HepG2 (cell line): ENCODE measurements around the gene AP2S1. TPM values are rescaled to one million over a fixed set of nuclear protein-coding genes. Genes with fewer than 3 reads are reported as not detected.

Experiments
- CEBPG ChIP-seq: IDR thresholded peaks from 2 replicates; pipeline ENCODE4 v1.6.1; 2016
- FLYWCH1 ChIP-seq: sonication (generic); formaldehyde crosslinking; IDR thresholded peaks from 2 replicates; pipeline ENCODE4 v1.8.1; 2023; ENCODE audit warnings: mild to moderate bottlenecking, missing genetic modification reagents
- FOXK2 ChIP-seq: fragments of 450-650 bp; IDR thresholded peaks from 2 replicates; pipeline ENCODE4 v1.6.1; 2016
- FOXO1 ChIP-seq: sonication (generic); formaldehyde crosslinking; IDR thresholded peaks from 2 replicates; pipeline ENCODE4 v1.4.0; 2020; ENCODE audit warnings: missing genetic modification reagents
- FOXP1 ChIP-seq, 2 experiments: fragments of 450-650 bp in 1 of 2; IDR thresholded peaks; 2 replicates each; pipeline ENCODE4 v1.6.1; 2017 to 2018; ENCODE audit warnings: antibody characterized with exemption in 1 of 2
- GABPB1 ChIP-seq: IDR thresholded peaks from 2 replicates; pipeline ENCODE4 v1.6.1; 2016; ENCODE audit warnings: mild to moderate bottlenecking, missing genetic modification reagents, moderate library complexity, missing compliant biosample characterization
- HNRNPL ChIP-seq: fragments of 200-400 bp; formaldehyde crosslinking; IDR thresholded peaks from 2 replicates; pipeline ENCODE4 v1.6.1; 2017; ENCODE audit warnings: mild to moderate bottlenecking, low read depth, low read length
- KLF11 ChIP-seq: IDR thresholded peaks from 2 replicates; pipeline ENCODE4 v1.6.1; 2016; ENCODE audit warnings: missing compliant biosample characterization
- MIER2 ChIP-seq: IDR thresholded peaks from 2 replicates; pipeline ENCODE4 v1.6.1; 2016; ENCODE audit warnings: missing biosample characterization, missing genetic modification reagents
- MXD4 ChIP-seq: IDR thresholded peaks from 2 replicates; pipeline ENCODE4 v1.6.1; 2016; ENCODE audit warnings: mild to moderate bottlenecking, missing biosample characterization, missing genetic modification reagents
- NR2F1 ChIP-seq, 2 experiments: fragments of 450-650 bp in 1 of 2; formaldehyde crosslinking in 1 of 2; IDR thresholded peaks; 2 replicates each; pipeline versions ENCODE4 v1.5.0 to v1.6.1; 2016 to 2020; ENCODE audit warnings: mild to moderate bottlenecking in 1 of 2, missing compliant biosample characterization in 1 of 2, missing genetic modification reagents in 1 of 2, moderate library complexity in 1 of 2
- RAD21 ChIP-seq: fragments of 450-650 bp; formaldehyde crosslinking; IDR thresholded peaks from 2 replicates; pipeline ENCODE4 v1.5.0; 2020; ENCODE audit warnings: mild to moderate bottlenecking
- SMARCC2 ChIP-seq: fragments of 450-650 bp; IDR thresholded peaks from 2 replicates; pipeline ENCODE4 v1.6.1; 2017; ENCODE audit warnings: antibody characterized with exemption, mild to moderate bottlenecking
- TARDBP ChIP-seq: sonication (generic); formaldehyde crosslinking; IDR thresholded peaks from 2 replicates; pipeline ENCODE4 v1.8.0; 2022; ENCODE audit warnings: mild to moderate bottlenecking, missing genetic modification reagents
- ZNF552 ChIP-seq: sonication (generic); formaldehyde crosslinking; IDR thresholded peaks from 2 replicates; pipeline ENCODE4 v1.9.0; 2022; ENCODE audit warnings: missing genetic modification reagents, mild to moderate bottlenecking, borderline replicate concordance
- ZNF672 ChIP-seq: sonication (generic); formaldehyde crosslinking; IDR thresholded peaks from 2 replicates; pipeline ENCODE4 v1.8.1; 2022; ENCODE audit warnings: missing genetic modification reagents
- ZNF891 ChIP-seq: sonication (generic); formaldehyde crosslinking; IDR thresholded peaks from 2 replicates; pipeline ENCODE4 v1.5.0; 2020; ENCODE audit warnings: mild to moderate bottlenecking, missing genetic modification reagents
- polyA plus RNA-seq, 8 experiments: library from polyadenylated mRNA; depleted of rRNA in 3 of 8; stranded (reverse) in 7 of 8; unstranded in 1 of 8; fragments of >200 nt; fragmentation: Illumina TruSeq in 4 of 8; extraction: Trizol in 4 of 8; gene quantifications; 2 replicates each; pipeline versions ENCODE4 v1.2.1 to v1.2.3, GENCODE V29; 2011 to 2016; ENCODE audit warnings: low read depth in 4 of 8, missing spikeins in 1 of 8, mixed read lengths in 1 of 8; ENCODE audit not compliant: insufficient read depth in 1 of 8
- total RNA-seq, 5 experiments: library from RNA; depleted of rRNA; stranded (reverse); fragments of >200 nt; fragmentation: Illumina TruSeq; extraction: Trizol; gene quantifications; 2 replicates each; pipeline ENCODE4 v1.2.3, GENCODE V29; 2016; ENCODE audit warnings: low read depth in 1 of 5
- TF ChIP-seq, protein P1 (sequence below): sonication (generic); formaldehyde crosslinking; IDR thresholded peaks from 2 replicates; pipeline ENCODE4 v1.5.0; 2020; ENCODE audit warnings: mild to moderate bottlenecking, low read depth, missing genetic modification reagents, borderline replicate concordance
- TF ChIP-seq, protein P2 (sequence below): sonication (generic); formaldehyde crosslinking; IDR thresholded peaks from 2 replicates; pipeline ENCODE4 v1.4.0; 2020; ENCODE audit warnings: missing genetic modification reagents
- TF ChIP-seq, protein P3 (sequence below), 2 experiments: sonication (generic) in 1 of 2; formaldehyde crosslinking in 1 of 2; IDR thresholded peaks; 2 replicates each; pipeline versions ENCODE4 v1.4.0 to v1.6.1; 2018 to 2020; ENCODE audit warnings: missing genetic modification reagents in 2 of 2, borderline replicate concordance in 1 of 2, low read depth in 1 of 2, mild to moderate bottlenecking in 1 of 2, missing biosample characterization in 1 of 2
- TF ChIP-seq, protein P4 (sequence below): sonication (generic); formaldehyde crosslinking; IDR thresholded peaks from 2 replicates; pipeline ENCODE4 v1.8.1; 2023; ENCODE audit warnings: missing genetic modification reagents, inconsistent platforms, borderline replicate concordance

Gene AP2S1
- total and polyA plus RNA-seq, 2 of the 13 experiments (the other 11 are each of a cell fraction or from before 2014, with no cell fraction given) = 45.2 to 86.1 TPM

DNA sequence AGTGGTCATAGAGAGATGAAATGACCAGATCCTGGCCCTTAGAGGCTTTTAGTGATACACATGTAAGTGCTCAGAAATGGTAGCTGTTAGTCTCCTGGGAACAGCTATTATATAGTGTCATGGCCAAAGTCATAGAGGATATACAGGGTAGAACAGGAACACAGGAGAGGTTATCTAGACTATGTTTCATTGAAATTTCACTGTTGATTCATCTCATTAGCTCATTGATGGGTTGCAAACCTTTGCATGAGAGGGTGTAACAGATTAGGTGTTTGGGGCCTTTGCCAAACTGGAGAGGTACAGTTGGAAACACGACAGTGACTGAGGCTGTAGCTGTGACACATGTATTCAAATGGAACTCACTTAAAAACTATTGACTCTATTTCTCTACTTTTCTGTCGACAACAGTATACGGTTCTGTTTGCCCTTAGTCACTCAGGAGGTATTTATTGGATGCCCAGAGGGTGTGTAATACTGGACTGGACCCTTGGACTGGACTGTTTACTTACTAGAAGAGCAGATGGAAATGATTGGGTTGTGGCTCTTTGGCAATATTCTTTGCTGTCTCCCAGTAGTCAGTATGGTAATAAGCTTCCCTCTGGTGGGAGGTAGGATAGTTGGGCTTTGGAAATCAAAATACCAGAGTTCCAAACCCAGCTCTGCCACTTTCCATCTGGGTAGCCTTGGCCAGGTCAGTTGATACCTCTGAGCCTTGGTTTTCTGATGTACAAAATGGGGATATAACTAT is 40.0 kb upstream of the AP2S1 start (continued):
- TF ChIP-seq CEBPG (CRISPR knock-in tag) (peak; percentile 90), SMARCC2 (peak; percentile 99), RAD21 (CRISPR knock-in tag) (peak; percentile 67), FLYWCH1 (CRISPR knock-in tag) (no peak), TARDBP (CRISPR knock-in tag) (peak; percentile 84), ZNF552 (CRISPR knock-in tag) (no peak), NR2F1 (CRISPR knock-in tag; IDR thresholded peaks at IDR 0.05) (peak in 1 of 2 experiments; percentile 39; a peak in 2 of 4 replicates), MXD4 (CRISPR knock-in tag) (peak; percentile 76), HNRNPL (no peak), KLF11 (CRISPR knock-in tag) (peak; percentile 25; the same call in 1 of the 2 replicates), ZNF891 (CRISPR knock-in tag) (no peak), MIER2 (CRISPR knock-in tag) (0 out of 2 replicates have a peak, but pooled peaks have one; percentile 23), FOXK2 (peak; percentile 82), FOXO1 (CRISPR knock-in tag) (peak; percentile 94), FOXP1 (IDR thresholded peaks at IDR 0.05) (peak; percentile 78), FOXP1 (CRISPR knock-in tag; IDR thresholded peaks at IDR 0.05) (peak; percentile 87; the same call in 1 of the 2 replicates), GABPB1 (CRISPR knock-in tag) (no peak), ZNF672 (CRISPR knock-in tag) (no peak)
- TF ChIP-seq, protein P1, sequence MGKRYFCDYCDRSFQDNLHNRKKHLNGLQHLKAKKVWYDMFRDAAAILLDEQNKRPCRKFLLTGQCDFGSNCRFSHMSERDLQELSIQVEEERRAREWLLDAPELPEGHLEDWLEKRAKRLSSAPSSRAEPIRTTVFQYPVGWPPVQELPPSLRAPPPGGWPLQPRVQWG (CRISPR knock-in tag) = no peak
- TF ChIP-seq, protein P2, sequence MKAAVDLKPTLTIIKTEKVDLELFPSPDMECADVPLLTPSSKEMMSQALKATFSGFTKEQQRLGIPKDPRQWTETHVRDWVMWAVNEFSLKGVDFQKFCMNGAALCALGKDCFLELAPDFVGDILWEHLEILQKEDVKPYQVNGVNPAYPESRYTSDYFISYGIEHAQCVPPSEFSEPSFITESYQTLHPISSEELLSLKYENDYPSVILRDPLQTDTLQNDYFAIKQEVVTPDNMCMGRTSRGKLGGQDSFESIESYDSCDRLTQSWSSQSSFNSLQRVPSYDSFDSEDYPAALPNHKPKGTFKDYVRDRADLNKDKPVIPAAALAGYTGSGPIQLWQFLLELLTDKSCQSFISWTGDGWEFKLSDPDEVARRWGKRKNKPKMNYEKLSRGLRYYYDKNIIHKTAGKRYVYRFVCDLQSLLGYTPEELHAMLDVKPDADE = no peak
- TF ChIP-seq, protein P3, sequence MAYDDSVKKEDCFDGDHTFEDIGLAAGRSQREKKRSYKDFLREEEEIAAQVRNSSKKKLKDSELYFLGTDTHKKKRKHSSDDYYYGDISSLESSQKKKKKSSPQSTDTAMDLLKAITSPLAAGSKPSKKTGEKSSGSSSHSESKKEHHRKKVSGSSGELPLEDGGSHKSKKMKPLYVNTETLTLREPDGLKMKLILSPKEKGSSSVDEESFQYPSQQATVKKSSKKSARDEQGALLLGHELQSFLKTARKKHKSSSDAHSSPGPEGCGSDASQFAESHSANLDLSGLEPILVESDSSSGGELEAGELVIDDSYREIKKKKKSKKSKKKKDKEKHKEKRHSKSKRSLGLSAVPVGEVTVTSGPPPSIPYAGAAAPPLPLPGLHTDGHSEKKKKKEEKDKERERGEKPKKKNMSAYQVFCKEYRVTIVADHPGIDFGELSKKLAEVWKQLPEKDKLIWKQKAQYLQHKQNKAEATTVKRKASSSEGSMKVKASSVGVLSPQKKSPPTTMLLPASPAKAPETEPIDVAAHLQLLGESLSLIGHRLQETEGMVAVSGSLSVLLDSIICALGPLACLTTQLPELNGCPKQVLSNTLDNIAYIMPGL (CRISPR knock-in tag; IDR thresholded peaks at IDR 0.05; ENCODE audit: borderline replicate concordance in 1 of 2, low read depth in 1 of 2) = peak in 1 of 2 experiments; percentile 42; a peak in 2 of 4 replicates
- TF ChIP-seq, protein P4, sequence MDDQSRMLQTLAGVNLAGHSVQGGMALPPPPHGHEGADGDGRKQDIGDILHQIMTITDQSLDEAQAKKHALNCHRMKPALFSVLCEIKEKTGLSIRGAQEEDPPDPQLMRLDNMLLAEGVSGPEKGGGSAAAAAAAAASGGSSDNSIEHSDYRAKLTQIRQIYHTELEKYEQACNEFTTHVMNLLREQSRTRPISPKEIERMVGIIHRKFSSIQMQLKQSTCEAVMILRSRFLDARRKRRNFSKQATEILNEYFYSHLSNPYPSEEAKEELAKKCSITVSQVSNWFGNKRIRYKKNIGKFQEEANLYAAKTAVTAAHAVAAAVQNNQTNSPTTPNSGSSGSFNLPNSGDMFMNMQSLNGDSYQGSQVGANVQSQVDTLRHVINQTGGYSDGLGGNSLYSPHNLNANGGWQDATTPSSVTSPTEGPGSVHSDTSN (CRISPR knock-in tag) = no peak
